Stimulated activated CD4-positive, alpha-beta T cell treated with anti-CD3 and anti-CD28 coated beads, Interleukin-2, amount 100 ng/mL, for 4 hours (primary cell): Measurements from ENCODE around the gene COL25A1.
"Not testable (repeated sequence)": the region's sequence is repeated elsewhere in the genome, so short reads cannot be mapped to it uniquely, and the experiment has no call there.

ENCODE experiments used
- DNase-seq: peaks from one replicate; pipeline ENCODE4 v3.0.0-alpha.2; 2020; ENCODE audit warnings: low read depth

Gene COL25A1

DNA sequence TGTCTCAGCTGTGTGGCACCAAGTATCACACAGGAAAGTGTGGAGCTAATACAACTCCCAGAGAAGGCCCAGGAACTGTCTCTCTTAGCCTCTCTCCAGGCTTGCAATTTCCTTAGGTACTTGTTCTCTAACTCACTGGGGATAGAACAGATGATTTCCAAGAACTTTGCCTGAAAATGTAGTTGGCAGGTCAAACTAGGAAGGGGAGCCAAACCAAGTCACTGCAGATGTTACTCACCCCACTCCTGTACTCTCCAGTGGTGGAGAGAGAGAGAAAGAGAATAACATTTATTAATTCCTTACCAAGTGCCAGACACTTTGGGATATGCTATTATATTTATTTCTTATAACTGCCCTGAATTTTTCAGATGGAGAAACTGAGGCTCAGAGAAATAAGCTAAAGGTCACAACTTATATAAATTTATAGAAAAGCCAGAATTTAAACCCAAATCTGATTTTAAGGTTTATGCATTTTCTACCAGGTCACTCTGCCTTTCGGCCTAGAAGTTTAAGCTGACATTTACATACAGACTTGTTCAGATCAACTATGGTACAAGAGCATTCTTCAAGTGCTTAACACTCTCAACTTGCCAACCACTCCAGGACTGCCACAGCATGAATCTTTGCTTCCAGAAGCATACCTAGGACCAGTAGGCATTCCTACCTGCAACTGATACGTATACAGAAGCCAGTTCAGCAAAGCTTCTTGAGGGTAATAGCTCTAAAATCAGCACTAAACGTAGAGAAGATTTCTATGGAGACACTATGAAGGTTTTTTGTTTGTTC lies 291.0 kb downstream of the COL25A1 start:
- DNase-seq: no peak

DNA sequence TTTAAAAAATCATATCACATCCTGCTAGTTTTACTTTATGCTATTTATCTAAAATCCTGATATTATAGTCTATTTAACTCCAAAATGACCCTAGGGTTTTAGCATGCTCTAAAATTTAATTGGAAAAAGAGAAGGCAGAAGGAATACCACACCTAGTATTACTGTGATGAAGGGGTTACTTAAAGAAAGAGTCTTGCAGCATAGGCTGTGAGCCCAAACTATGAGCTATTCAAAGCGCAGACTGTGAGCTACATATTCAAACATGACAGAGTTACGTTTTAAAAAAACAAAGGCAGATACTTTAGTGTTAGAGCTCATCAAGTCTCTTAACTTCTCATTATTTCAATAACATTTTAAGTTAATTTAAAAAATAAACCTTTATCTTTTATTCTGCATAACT lies 291.9 kb downstream of the COL25A1 start:
- DNase-seq: no peak

DNA sequence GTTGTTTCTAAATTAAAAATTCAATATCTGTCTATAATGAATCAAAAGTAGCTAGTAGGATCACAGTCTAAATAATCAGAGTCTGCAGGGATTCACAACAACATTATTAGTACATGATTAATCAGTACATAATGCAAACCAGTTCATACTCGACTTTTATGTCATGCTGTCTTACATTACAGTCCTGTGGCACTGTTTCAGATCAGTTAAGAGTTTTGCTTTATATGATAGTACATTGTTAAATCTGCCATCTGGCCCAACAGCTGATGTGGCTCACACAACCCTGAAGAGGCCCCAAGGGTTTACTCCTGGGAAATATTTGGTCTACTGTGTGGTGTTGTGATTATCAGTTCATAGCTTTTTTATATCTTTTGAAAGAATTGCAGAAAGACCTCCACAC lies 292.5 kb downstream of the COL25A1 start:
- DNase-seq: no peak

DNA sequence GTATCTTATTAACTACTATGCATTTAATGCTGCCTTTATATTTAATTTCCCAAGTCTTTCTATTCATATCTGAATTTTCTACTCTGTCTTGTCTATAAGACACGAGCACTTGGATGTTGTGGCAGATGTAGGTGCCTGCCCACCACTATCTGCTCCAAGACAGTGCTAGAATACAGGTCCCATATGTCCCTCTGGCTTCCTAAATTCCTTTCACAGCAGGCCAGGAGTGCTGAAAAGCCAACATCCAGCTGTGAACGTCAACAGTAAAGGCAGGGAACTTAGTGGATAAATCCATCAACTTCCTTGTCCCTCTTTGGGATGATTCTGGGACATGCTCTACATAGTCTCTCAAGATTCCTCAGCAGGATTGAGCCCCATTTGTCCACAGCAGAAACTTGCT lies 294.5 kb downstream of the COL25A1 start:
- DNase-seq: no peak

DNA sequence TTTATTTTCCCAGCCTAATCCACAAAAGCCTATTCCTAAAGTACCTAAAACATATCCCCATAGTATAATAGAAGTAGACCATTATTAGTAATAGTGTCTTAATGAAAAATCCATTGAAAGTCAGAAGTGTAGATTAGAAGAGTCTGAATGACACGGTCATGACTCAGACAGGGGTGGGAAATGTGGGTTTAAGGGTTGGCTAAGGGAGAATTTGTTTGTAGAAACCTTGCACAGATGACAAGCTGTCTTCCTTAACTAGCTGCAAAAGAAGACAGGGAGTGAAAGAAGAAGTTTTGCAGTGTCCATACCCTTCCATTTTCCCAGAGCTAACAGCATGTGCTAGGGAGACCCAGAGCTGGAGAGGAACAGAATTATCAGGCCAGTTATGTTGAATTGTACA lies 296.9 kb downstream of the COL25A1 start:
- DNase-seq: no peak

DNA sequence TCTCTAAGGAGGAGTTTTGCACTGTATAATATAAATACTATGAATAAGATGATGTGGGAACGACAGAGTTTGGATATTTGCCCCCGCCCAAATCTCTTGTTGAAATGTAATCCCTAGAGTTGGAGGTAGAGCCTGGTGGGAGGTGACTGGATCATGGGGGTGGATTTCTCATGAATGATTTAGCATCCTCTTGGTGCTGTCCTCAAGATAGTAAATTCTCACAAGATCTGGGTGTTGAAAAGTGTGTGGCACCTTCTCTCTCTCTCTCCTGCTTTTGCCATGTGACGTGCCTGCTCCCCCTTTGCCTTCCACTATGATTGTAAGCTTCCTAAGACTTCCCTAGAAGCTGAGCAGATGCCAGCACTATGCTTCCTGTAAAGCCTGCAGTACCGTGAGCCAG lies 298.0 kb downstream of the COL25A1 start:
- DNase-seq: no peak

DNA sequence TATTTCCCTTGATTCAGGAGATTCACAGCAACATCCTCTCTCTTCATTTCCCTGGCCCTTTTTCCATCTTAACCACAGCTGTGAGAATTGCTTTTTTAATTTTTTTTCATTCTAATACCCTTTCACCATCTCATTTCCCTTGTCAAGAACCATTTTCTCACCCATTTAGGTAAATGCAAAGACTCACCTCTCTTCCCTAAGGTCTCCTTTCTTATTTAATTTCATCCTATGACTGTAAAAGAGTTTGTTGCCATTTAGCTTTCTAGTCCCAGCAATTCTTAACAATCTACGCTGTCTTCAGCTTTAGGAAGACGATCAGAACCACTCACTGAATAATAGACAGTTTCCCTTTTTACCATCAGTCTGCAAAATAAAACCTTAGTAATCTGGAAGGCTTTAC lies 298.5 kb downstream of the COL25A1 start:
- no peak for DNase-seq

DNA sequence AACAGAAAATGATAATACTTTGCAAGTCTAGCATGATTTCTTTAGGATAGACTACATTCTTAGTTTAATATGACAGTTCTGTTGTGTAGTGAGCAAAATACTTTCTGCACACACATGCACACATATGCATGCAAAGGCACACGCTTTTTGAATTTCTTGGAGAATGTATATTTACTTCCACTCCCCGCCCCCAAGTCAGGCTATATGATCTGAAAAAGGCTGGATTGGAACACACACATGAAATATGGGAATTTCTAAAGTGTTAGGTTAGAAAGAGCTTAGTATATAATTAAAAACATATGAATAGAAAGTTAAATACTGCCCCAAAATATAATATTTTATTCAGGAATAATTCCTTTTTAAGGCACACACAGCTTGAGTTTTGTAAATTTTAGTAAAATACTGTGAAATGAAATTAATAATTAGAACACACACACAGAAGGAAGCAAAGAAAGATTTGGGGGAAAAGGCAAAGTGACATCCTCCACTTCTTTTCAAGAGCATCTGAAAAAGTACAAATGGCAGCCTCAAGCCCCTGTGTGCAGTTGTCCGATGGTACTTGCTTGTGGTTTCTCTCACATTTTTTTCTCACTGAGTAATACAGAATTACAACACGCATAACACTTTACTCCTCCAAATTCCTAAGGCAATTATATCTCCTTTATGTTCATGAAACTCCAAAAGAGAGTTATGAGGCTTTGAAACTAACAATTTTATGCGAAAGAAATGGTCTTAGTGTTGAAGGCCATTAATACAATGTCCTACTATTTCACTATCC lies 310.7 kb downstream of the COL25A1 start:
- DNase-seq: no peak

DNA sequence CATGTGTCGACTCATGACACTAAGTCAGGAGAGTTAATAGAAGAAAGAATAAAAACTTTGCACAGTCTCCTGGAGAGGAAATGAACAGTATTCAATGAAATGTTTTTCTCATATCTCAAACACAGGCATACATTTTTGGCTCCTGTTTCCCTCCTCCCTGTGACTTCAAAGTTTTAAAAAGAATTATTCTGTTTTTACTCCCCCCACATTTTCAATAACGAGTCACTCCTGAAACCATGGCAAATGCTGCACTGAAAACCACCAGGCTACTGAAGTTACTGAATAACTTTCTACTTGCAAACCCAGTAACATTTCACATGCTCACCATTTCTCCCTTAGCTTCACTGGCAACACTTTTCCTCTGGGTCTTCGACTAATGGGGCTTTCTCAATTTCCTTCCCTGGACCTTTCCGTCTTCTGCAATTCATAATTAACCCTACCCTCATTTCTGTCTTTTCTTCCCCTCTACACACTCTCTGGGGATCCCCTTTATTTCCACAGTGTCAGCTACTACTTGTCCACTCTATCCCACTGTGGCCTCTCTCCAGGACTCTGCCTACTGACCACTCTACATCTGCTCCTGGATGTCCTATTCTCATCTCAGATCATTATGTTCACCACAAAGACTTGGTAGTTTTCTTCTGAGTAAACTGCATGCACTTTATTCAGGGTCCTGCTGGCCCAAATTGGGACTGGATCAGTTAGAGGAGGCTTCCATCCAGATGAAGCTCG lies 313.8 kb downstream of the COL25A1 start:
- DNase-seq: no peak

DNA sequence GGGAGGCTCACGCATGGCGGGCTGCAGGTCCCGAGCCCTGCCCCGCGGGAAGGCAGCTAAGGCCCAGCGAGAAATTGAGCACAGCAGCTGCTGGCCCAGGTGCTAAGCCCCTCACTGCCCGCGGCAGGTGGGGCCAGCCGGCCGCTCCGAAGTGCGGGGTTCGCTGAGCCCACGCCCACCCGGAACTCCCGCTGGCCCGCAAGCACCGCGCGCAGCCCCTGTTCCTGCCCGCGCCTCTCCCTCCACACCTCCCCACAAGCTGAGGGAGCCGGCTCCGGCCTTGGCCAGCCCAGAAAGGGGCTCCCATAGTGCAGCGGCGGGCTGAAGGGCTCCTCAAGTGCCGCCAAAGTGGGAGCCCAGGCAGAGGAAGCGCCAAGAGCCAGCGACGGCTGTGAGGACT lies 318.0 kb downstream of the COL25A1 start:
- DNase-seq: not testable (repeated sequence)

DNA sequence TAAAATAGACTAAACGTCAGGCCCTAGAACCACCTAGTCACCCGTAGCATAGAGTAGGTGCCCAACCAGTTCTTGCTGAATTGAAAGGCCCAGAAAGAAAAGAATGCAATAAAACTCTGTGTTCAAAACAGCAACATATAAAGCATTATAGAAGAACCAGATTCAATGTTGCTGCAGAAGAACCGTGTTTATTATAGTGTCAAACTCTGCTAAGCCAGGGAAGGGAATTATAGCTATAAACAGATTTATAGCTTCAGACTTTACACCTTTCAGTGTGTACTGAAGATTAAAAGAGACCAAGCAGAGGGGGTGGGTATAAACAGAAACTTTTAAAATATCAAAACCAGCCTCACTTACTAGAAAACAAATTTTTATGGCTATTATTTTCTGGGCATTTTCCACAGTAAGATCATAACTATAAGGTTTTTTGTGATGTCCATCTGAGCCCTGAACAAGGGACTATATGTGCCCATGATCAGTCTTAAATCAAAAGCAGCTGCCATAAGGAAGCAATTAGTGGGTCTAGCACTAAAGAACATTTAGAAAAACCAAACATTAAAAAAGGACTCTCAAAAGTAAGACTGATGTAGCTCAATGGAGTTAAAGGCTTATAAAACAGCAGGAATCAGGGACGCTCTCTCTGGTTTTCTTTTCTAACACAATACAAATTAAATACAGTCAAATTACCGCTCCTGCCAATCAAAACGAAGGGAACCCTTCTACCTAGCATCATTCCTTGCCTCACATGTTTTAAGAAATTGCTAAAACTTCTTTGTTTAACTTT lies 319.9 kb downstream of the COL25A1 start:
- DNase-seq: no peak

DNA sequence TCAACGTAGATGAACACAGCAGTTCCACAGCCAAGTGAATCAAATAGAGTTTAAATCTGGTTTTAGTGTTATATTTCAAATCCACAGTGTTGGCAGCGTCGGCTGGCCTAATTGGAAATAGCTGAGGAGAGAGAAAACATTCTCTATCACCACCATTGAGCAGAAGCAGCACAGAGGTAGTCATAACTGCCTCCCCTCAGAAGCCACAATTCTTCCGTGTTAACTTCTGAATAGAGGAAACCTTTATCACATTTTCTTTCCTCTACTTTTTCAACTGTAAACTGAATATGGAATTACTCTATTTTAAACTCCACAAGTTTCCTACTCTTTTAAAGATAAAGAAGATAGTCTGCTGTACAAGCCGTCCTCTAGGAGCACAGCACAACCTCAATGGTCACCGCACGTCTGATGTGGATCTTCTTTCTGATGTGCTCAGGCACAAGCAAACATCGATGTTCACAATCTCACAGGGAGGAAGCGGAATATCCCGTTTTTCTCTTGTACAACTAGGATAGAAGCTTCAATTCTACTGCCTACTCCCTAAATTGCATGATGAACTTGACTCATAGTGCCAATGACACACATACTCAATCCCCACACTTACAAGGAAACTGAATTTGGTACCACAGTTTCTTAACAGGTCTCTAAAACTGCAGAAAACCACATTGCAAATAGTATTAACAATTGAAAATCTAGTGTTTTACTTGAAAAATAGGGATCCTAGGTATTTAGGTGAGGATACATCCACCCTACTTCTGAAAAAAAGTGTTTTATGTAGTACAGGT lies 321.8 kb downstream of the COL25A1 start:
- DNase-seq: no peak

DNA sequence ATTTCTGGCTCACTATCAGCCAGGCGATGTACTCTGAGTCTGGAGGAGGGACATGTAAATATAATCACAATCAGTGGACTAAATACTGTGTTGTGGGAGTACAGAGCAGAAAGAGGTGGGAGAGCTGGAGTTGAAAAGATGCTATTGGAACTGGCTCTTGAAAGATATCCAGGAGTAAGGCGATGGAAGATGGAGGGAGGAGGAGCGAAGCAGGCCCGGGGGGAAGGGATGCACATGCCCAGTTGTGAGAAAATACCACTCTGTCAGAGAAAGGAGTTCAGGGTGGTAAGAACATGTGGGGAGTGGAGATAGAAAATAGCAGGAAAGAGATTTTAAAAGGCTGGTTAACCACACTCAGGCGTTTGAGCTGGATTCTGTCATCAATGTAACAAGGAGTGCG lies 322.7 kb downstream of the COL25A1 start:
- no peak for DNase-seq

DNA sequence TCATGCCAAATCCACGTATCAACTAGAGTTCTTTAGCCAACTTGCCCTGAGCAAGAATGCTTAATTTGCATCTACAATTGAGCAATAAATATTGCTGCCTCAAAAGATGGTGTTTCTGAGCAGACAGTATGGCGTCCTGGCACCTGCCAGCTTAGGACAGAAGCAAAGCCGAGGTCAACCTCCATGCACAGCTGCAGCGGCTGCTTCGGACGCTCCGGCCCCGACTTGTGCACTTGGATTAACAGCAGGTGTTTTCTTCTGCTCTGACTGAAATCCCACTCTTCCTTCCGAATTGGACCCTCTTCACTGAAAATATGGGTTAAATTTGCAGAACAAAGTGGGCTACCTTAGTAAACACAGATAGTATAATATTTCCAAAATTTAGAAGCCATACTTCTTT lies 324.4 kb downstream of the COL25A1 start:
- no peak for DNase-seq

DNA sequence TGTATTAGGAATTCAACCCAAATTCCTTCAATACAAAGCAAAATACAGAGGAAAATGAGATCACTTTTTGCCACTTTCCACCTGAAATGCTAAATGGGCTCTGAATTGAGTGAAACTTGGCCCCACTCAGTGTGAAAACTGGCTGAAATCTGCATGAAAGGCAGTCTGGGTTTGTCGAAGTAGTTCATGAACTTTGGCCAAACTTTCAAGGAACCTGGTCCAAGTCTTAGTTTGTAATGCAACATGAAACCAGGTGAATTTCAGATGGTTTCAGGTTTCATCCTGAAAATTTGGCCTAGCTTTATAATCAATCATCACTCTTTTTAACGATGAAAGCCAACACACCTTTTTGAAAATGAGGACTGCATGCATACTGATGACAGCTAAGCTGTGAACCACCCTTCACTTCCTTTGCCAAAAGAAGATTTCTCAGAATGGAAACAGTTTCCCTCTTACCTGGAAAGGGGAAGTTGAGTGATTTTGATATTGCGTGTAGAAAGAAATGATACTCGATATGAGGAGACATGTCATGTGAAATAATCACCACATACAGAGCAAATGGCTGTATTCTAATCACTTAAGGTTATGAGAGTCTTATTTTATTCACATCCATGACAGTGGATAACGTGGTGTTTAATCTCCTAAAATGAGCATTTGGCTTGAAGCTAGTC lies 329.7 kb downstream of the COL25A1 start:
- no peak for DNase-seq

DNA sequence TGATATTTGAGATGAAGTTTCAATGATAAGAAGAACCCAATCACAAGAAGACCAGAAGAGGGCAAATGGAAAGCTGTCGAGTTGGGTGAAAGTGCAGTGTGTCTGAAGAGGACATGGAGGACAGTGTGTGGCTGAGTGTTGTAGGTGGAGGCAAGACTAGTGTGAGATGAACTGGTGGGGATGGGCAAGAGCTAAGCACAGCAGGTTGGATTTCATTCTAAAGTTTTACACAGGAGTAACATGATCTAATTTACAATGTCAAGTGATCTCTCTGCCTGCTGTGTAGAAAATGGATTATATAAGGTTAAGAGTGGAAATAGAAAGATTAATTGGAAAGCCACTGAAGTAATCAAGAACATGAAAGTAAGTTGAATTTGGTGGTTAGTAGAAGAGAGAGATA lies 331.0 kb downstream of the COL25A1 start:
- DNase-seq: no peak

DNA sequence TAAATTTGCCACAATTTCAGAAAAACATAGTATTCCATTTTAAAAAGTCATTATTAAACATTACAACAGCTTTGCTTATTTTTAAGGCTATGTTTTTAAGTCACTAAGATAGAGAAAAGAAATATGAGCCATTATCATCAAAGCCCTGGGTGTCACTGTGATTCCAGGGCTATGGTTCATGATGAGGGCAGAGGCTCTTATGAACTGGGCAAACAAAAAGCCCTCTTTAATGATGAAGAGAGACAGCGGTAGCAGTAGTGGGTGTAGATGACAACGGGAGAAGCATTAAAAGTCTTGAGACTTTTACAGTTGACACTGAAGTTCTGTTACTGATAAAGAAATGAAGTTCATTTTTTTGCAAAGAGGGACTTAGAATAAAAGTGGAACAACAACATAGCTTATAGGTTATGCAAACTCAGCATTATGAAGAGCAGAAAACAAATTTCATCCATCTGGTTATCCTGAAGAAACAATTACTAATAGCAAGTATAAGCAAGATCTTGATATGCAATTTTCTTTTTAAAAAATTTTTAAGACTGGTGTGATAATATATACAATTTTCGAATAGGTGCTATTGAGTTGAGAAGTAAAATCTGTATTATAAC lies 336.9 kb downstream of the COL25A1 start:
- no peak for DNase-seq

DNA sequence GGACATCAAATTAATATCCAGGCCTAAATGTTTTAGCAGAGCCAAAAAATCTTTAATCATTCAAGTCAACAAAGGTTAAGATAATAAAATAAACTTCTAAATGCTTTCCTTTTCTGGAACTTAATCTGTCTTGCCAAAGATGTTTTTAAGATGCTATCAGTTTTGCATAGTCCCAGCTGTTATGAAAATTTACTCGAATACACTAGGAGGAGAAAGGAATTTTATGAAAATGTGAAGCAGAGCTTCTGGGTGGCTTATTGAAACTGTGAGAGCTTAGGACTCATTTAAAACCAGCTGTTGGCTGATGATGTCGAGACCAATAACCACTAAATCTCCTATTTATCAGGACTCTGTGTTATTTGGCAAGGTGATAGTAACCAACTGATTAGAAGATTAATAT lies 337.4 kb downstream of the COL25A1 start:
- no peak for DNase-seq

DNA sequence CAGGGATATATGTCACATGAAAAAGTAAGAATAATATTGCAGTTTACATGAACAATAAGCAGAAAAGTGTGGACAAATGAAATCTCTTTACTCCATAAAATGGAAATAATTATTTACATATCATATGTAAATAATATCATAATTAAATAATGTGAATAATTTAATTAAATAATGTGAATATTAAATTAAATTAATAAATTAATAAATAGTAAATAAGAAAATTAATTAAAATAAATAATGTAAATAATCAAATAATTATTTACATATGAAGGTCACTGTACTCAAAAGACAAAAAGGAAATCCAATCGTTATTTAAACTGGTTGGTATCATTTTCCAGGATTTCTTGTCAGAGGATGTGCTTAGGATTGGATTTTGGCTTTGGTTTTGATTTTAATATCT lies 338.5 kb downstream of the COL25A1 start:
- DNase-seq: no peak

DNA sequence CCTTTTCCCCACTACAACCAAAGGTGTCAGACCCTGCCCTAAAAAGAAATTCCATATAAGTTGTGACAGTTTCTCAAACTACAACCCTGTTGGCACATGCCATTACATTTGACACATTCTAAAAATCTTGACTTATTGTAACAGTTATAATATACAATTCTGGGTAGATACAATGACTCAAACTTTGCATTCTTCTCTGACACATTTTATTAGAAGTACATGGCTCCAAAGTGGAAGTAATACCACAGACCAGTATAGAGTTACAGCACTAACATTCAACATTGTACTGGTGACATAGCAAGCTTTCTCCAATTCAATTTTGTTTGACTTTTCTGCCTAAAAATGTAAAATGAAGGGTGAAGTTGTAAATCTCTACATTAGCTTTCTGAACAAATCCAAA lies 343.0 kb downstream of the COL25A1 start:
- DNase-seq: no peak
